Stimulated activated CD4-positive, alpha-beta T cell treated with anti-CD3 and anti-CD28 coated beads, Interleukin-1b, Interleukin-23, amount 100 ng/mL, for 4 hours (primary cell): ENCODE results near the gene AMIGO2.
"Not testable (repeated sequence)": the region's sequence is repeated elsewhere in the genome, so short reads cannot be mapped to it uniquely, and the experiment has no call there.

Source experiments
- DNase-seq, 2 donors: peaks; one replicate each; pipeline ENCODE4 v3.0.0-alpha.2; 2020; ENCODE audit warnings: low read depth in 2 of 2

Gene AMIGO2

DNA sequence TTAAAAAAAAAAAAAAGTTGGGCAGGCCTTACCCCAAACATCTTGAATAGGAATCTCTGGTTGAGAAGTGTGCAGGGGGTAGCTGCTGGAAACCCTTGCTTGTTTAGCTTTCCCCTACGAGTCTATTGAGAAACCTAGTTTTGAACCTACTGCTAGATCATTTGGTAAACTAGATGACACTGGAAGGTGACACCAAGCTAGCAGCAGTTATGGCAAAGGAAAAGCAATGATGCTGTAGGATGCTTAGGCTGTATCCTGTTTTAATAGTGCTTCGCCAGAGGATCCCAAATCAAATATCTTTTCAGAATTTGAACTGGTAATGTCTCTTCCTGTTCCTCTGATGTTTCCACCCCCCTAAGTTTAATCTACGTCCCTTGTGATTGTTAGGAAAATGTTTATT is 5.8 kb downstream of the AMIGO2 start:
- no peak for DNase-seq

- DNase-seq: no peak
Observed at GRCh38 chr12:47071241-47071852, 8.4 kb downstream of the AMIGO2 start.

DNA sequence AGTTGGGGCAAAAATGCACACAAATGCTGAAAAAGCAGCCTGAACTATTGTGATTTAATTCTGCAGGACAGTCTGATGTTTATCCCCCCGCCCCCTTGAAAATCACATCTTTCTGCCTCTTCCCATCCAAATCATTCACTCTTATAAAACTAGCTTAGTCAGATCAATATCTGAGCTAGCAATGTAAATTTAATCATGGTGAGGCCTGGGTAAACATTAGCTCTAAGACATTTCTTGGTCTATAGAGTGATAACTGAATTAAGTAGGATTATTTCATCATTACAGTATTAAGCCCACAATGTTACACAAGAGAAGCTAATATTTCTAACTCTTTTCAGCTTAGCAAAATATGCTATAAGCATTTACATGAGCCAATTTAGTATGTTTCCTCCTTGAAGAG is 9.4 kb downstream of the AMIGO2 start:
- DNase-seq: no peak

- no peak for DNase-seq
Observed at GRCh38 chr12:47068539-47068938, 11.2 kb downstream of the AMIGO2 start.

DNA sequence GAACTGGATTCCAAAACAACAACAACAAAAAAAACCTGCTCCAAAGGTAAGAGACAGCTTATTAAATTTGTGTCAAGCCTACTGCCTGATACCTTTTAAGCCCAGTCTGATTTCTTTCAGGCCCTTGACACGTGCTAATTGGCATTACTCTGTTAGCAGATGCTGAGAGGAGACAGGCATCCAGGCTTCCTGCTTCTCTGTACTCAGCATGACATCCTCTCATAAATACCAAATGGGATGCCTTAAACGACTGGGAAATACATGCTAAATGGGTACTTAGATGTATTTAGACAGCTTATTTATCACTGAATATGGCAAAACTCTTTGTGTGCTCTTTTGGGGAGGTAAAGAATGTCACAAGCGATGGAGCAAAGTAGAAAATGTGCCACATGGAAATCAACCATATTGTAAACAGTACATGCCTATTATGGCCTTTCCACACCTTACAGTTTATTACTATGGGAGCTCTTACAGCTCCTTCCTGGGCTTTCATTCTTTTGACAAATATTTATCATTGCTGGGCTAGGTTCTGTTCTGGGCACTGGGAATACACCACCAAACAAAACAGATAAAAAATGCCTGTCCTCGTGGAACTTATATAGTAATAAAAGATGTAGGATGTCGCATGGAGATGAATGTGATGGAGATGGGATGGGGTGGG is 11.9 kb downstream of the AMIGO2 start:
- DNase-seq: no peak

- no peak for DNase-seq
Observed at GRCh38 chr12:47067176-47067575, 12.6 kb downstream of the AMIGO2 start.

- no peak for DNase-seq
Observed at GRCh38 chr12:47066278-47067025, 13.3 kb downstream of the AMIGO2 start.

- DNase-seq: no peak
Observed at GRCh38 chr12:47065546-47065945, 14.2 kb downstream of the AMIGO2 start.

- not testable (repeated sequence) for DNase-seq
Observed at GRCh38 chr12:47058640-47059039, 21.1 kb downstream of the AMIGO2 start.

- not testable (repeated sequence) for DNase-seq
Observed at GRCh38 chr12:47056944-47057343, 22.8 kb downstream of the AMIGO2 start.

DNA sequence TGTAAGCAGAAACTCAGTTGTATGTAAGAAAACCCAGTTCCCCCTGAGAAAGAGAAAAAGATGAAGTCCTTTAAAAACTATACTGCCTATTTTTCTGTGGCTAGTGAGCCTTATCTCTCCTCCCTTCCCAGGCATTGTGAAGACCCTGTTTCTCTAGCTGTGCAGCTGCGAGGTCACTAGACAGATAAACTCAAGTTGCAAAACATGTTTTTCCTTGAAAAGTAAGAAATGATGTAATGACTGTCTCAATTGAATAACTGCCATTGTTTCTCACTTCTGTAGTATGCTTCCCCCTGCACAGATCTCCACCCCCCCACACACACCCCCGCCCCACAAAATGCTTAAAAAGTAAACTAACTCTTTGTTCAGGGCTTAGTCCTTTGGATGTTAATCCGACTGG is 23.9 kb downstream of the AMIGO2 start:
- not testable (repeated sequence) for DNase-seq

- DNase-seq: no peak
Observed at GRCh38 chr12:47054659-47055058, 25.1 kb downstream of the AMIGO2 start.

DNA sequence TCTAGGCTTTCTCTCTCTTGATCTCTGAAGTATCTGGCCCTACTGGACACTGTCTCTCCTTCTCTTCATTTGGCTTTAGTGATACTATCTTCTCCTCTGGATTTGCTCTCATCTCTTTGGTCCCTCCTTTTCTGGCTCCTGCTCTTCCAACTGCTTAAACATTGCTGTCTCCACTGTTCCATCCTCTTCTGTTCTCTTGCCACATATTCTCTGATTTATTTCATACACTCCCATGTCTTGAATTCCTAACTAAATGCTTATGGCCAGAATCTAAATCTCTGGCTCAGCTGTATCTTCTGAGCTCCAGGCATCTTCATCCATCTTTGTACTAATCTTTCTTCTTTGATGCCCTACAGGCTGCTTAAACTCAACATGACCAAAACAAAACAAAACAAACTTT is 25.8 kb downstream of the AMIGO2 start:
- DNase-seq: no peak

GRCh38 chr12:47052274-47052673 is 27.5 kb downstream of the AMIGO2 start:
- DNase-seq: no peak

- DNase-seq: not testable (repeated sequence)
Observed at GRCh38 chr12:47051291-47051690, 28.5 kb downstream of the AMIGO2 start.

DNA sequence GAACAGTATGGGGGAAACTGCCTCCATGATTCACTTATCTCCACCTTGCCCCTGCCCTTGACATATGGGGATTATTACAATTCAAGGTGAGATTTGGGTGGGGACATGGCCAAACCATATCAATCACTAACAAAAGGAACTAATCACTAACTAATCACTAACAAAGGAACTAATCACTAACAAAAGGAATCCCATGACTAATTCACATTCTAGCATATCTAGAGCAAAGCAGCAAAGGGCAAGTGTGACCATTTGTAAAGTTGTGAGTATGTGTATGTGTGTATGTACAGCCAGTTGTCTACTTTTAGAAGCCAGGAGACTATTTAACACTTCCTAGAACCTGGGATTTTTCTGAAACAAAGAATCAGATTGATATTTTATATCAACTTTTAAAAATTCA is 31.2 kb downstream of the AMIGO2 start:
- no peak for DNase-seq

DNA sequence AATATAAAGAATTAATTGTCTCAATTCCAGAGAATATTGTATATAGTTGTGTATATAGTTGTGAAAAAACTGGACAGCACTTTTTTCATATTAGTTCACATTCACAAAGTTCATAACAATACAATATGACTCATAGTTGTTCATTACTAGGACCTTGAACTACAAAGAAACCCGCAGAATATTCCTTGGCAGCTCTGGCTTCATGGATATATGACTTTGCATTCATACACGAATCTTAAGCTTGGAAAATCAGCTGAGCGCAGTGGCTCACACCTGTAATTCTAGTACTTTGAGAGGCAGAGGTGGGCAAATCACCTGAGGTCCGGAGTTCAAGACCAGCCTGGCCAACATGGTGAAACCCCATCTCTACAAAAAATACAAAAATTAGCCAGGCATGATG is 38.4 kb downstream of the AMIGO2 start:
- DNase-seq: no peak

DNA sequence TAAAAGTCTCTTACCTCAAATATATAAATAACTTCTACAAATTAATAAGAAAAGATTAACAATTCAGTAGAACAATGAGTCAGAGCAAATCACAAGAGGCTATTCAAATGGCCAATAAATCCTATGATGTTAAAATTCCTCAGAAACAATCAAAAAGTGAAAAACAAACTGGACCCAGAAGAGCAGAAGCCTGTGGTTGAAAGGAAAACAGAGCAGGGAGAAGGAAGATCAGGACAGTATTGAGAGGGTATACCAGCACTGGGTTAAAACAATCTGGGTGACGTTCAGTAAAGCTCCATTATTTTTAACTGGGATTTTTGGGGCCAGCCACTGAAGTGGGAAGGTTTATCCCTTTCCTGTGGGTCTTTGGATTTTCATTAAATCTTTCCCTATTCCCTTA is 40.0 kb downstream of the AMIGO2 start:
- no peak for DNase-seq

GRCh38 chr12:47039079-47039478 is 40.7 kb downstream of the AMIGO2 start:
- DNase-seq: no peak

GRCh38 chr12:47038270-47038748 is 41.5 kb downstream of the AMIGO2 start:
- no peak for DNase-seq

- no peak for DNase-seq
Observed at GRCh38 chr12:47035484-47035883, 44.3 kb downstream of the AMIGO2 start.

GRCh38 chr12:47034661-47035060 is 45.1 kb downstream of the AMIGO2 start:
- DNase-seq: no peak
